Upper lobe of left lung (tissue), 4 donors: ENCODE data around the gene MTCL3.

Experiments used
- EP300 ChIP-seq, 4 donors: sonication (generic); formaldehyde crosslinking; IDR thresholded peaks; one replicate each; pipeline ENCODE4 v1.5.1; 2017; ENCODE audit warnings: antibody characterized with exemption in 4 of 4, control low read depth in 2 of 4
- POLR2A ChIP-seq, 4 donors: fragments of 450-650 bp; IDR thresholded peaks; one replicate each; pipeline ENCODE4 v1.5.1; 2016 to 2017; ENCODE audit warnings: antibody characterized with exemption in 4 of 4, mild to moderate bottlenecking in 2 of 4
- POLR2AphosphoS5 ChIP-seq, 2 donors: sonication (generic); formaldehyde crosslinking; IDR thresholded peaks; one replicate each; pipeline ENCODE4 v1.5.1; 2017; ENCODE audit warnings: antibody characterized with exemption in 2 of 2
- TF ChIP-seq, protein P1 (sequence below), 6 experiments: fragments of 450-650 bp in 4 of 6; fragments of 200-600 bp in 2 of 6; sonication (generic) in 2 of 6; IDR thresholded peaks; one replicate each; pipeline ENCODE4 v1.5.1; 2016 to 2019; ENCODE audit warnings: antibody characterized with exemption in 6 of 6

GRCh38 chr6:127477658-127478057, 41.5 kb downstream of the MTCL3 start:
- TF ChIP-seq POLR2A (IDR thresholded peaks at IDR 0.05): no peak
- TF ChIP-seq, protein P1, sequence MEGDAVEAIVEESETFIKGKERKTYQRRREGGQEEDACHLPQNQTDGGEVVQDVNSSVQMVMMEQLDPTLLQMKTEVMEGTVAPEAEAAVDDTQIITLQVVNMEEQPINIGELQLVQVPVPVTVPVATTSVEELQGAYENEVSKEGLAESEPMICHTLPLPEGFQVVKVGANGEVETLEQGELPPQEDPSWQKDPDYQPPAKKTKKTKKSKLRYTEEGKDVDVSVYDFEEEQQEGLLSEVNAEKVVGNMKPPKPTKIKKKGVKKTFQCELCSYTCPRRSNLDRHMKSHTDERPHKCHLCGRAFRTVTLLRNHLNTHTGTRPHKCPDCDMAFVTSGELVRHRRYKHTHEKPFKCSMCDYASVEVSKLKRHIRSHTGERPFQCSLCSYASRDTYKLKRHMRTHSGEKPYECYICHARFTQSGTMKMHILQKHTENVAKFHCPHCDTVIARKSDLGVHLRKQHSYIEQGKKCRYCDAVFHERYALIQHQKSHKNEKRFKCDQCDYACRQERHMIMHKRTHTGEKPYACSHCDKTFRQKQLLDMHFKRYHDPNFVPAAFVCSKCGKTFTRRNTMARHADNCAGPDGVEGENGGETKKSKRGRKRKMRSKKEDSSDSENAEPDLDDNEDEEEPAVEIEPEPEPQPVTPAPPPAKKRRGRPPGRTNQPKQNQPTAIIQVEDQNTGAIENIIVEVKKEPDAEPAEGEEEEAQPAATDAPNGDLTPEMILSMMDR (IDR thresholded peaks at IDR 0.05): no peak
- no peak for TF ChIP-seq EP300 (IDR thresholded peaks at IDR 0.05)
- no peak for TF ChIP-seq POLR2AphosphoS5 (IDR thresholded peaks at IDR 0.05)
